ENCODE measurements around the gene DLG2. TPM values are rescaled to one million over a fixed set of nuclear protein-coding genes. Genes with fewer than 3 reads are reported as not detected.

The DLG2 gene
- total RNA-seq, 2 experiments from 2014 or later: 6.9 to 8.2 TPM

GRCh38 chr11:83601914-83602527, 2025.1 kb downstream of the DLG2 start:
- Histone ChIP-seq H3K4me1 (ENCODE audit: insufficient read depth, low read length, poor library complexity, severe bottlenecking) (no peaks in the 10 kb centered on the region), H2AFZ (ENCODE audit: low read length) (no peak overlapping the region), H3K36me3 (ENCODE audit: insufficient read depth, low read length) (no peaks in the 10 kb centered on the region), H3K9me2 (ENCODE audit: insufficient read depth, low read length) (no peaks in the 10 kb centered on the region), H3K27ac (ENCODE audit: low read depth, low read length, poor library complexity, severe bottlenecking) (no peak overlapping the region), H3K4me2 (ENCODE audit: low read length) (no peak overlapping the region), H3K9me3 (ENCODE audit: low read length) (no peaks in the 10 kb centered on the region), H3K4me3 (ENCODE audit: low read depth, low read length, poor library complexity, severe bottlenecking) (no peak overlapping the region), H3K79me2 (ENCODE audit: insufficient read depth, low read depth, low read length) (no peaks in the 10 kb centered on the region), H4K20me1 (ENCODE audit: insufficient read depth, low read length) (no peaks in the 10 kb centered on the region)
- DNase-seq (ENCODE audit: low spot score): no peak
- TF ChIP-seq, protein P1, sequence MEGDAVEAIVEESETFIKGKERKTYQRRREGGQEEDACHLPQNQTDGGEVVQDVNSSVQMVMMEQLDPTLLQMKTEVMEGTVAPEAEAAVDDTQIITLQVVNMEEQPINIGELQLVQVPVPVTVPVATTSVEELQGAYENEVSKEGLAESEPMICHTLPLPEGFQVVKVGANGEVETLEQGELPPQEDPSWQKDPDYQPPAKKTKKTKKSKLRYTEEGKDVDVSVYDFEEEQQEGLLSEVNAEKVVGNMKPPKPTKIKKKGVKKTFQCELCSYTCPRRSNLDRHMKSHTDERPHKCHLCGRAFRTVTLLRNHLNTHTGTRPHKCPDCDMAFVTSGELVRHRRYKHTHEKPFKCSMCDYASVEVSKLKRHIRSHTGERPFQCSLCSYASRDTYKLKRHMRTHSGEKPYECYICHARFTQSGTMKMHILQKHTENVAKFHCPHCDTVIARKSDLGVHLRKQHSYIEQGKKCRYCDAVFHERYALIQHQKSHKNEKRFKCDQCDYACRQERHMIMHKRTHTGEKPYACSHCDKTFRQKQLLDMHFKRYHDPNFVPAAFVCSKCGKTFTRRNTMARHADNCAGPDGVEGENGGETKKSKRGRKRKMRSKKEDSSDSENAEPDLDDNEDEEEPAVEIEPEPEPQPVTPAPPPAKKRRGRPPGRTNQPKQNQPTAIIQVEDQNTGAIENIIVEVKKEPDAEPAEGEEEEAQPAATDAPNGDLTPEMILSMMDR (conservative IDR thresholded peaks at IDR 0.05; ENCODE audit: low read length): no peak
- no peak for TF ChIP-seq EZH2phosphoT487 (IDR thresholded peaks at IDR 0.05; ENCODE audit: borderline replicate concordance, low read depth, low read length)
- BruUV-seq (replicated peaks): no TSS peak
- POLR2A ChIA-PET: interaction anchor here (1.0 kb wide), 1 partner anchor 16 kb away, joined by 3 read pairs; no protein-coding TSS in a partner anchor
- CTCF ChIA-PET (ENCODE audit: unreplicated experiment): no interaction called here
- intact Hi-C loops (cut with micrococcal nuclease; ENCODE audit: unreplicated experiment): no loop called here

GRCh38 chr11:83601201-83601913, 2025.8 kb downstream of the DLG2 start:
- POLR2A ChIA-PET: interaction anchor here (0.6 to 1.0 kb wide), 3 partner anchors 9 to 1887 kb away, joined by 3 to 6 read pairs (median 3); no protein-coding TSS in a partner anchor
- no peaks in the 10 kb centered on the region for H3K36me3 ChIP-seq (ENCODE audit: insufficient read depth, low read length)
- H3K27ac ChIP-seq (ENCODE audit: low read depth, low read length, poor library complexity, severe bottlenecking): no peak overlapping the region
- H3K4me2 ChIP-seq (ENCODE audit: low read length): no peak overlapping the region
- no peaks in the 10 kb centered on the region for H3K79me2 ChIP-seq (ENCODE audit: insufficient read depth, low read depth, low read length)
- intact Hi-C loops (cut with micrococcal nuclease; ENCODE audit: unreplicated experiment): no loop called here
- no peaks in the 10 kb centered on the region for H4K20me1 ChIP-seq (ENCODE audit: insufficient read depth, low read length)
- H3K4me1 ChIP-seq (ENCODE audit: insufficient read depth, low read length, poor library complexity, severe bottlenecking): no peaks in the 10 kb centered on the region
- no peak overlapping the region for H3K4me3 ChIP-seq (ENCODE audit: low read depth, low read length, poor library complexity, severe bottlenecking)
- no peak overlapping the region for H2AFZ ChIP-seq (ENCODE audit: low read length)
- no peaks in the 10 kb centered on the region for H3K9me2 ChIP-seq (ENCODE audit: insufficient read depth, low read length)
- no TSS peak for BruUV-seq (replicated peaks)
- no peak for DNase-seq (ENCODE audit: low spot score)
- no peaks in the 10 kb centered on the region for H3K9me3 ChIP-seq (ENCODE audit: low read length)
- CTCF ChIA-PET (ENCODE audit: unreplicated experiment): interaction anchor here (0.5 kb wide), 1 partner anchor 990 kb away, joined by 3 read pairs; no protein-coding TSS in a partner anchor
- TF ChIP-seq EZH2phosphoT487 (IDR thresholded peaks at IDR 0.05; ENCODE audit: borderline replicate concordance, low read depth, low read length): no peak
- TF ChIP-seq, protein P1 (conservative IDR thresholded peaks at IDR 0.05; ENCODE audit: low read length): no peak

DNA sequence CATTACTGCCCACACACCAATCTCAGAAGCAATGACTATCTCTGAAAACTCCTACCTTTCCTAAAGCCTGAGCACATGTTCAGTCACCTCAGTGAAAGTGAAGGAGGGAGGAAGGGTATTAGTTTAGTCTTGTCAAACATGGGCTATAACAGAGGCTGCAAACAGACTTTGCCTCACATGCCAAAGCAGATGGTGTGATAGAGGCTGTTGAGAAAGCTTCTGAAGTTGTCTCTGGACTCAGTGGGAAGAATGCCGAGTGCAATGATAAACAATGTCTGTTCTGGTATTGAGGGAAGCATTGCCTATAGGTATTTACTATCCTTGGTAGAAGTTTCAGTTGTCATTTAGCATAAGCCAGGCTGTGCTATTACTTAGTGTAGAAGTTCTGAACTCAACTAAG, 2026.5 kb downstream of the DLG2 start:
- no peak for DNase-seq (ENCODE audit: low spot score)
- no peaks in the 10 kb centered on the region for H3K9me2 ChIP-seq (ENCODE audit: insufficient read depth, low read length)
- intact Hi-C loops (cut with micrococcal nuclease; ENCODE audit: unreplicated experiment): no loop called here
- H4K20me1 ChIP-seq (ENCODE audit: insufficient read depth, low read length): no peaks in the 10 kb centered on the region
- no peak overlapping the region for H3K4me2 ChIP-seq (ENCODE audit: low read length)
- H3K27ac ChIP-seq (ENCODE audit: low read depth, low read length, poor library complexity, severe bottlenecking): no peak overlapping the region
- TF ChIP-seq, protein P1 (conservative IDR thresholded peaks at IDR 0.05; ENCODE audit: low read length): no peak
- TF ChIP-seq EZH2phosphoT487 (IDR thresholded peaks at IDR 0.05; ENCODE audit: borderline replicate concordance, low read depth, low read length): no peak
- H3K36me3 ChIP-seq (ENCODE audit: insufficient read depth, low read length): no peaks in the 10 kb centered on the region
- no peaks in the 10 kb centered on the region for H3K4me1 ChIP-seq (ENCODE audit: insufficient read depth, low read length, poor library complexity, severe bottlenecking)
- H3K79me2 ChIP-seq (ENCODE audit: insufficient read depth, low read depth, low read length): no peaks in the 10 kb centered on the region
- no peak overlapping the region for H2AFZ ChIP-seq (ENCODE audit: low read length)
- no peaks in the 10 kb centered on the region for H3K9me3 ChIP-seq (ENCODE audit: low read length)
- H3K4me3 ChIP-seq (ENCODE audit: low read depth, low read length, poor library complexity, severe bottlenecking): no peak overlapping the region
- ChIA-PET CTCF (ENCODE audit: unreplicated experiment) (interaction anchor here (0.5 kb wide), 1 partner anchor 989 kb away, joined by 3 read pairs; no protein-coding TSS in a partner anchor), POLR2A (interaction anchor here (0.6 to 1.0 kb wide), 3 partner anchors 10 to 1886 kb away, joined by 3 to 6 read pairs (median 3); no protein-coding TSS in a partner anchor)
- no TSS peak for BruUV-seq (replicated peaks)
